GM12878 (cell line): Measurements from ENCODE around the gene HSPBP1. TPM values are rescaled to one million over a fixed set of nuclear protein-coding genes. Genes with fewer than 3 reads are reported as not detected.

Experiments
- ATAC-seq: fragments of 200-7000 bp; cut with Tn5 transposase; 3 replicates; pipeline ENCODE4 v1.9.1; 2020; ENCODE audit warnings: mild to moderate bottlenecking, moderate library complexity
- BruUV-seq: library from RNA; stranded (reverse); fragments of 400-500 nt; replicated peaks from 2 replicates; lab custom pipeline; 2021; lab: Mats Ljungman, UMichigan
- CTCF ChIA-PET: fragments of 300-600 bp; sonication (Branson Sonifier 250); formaldehyde crosslinking; extraction: SDS; loops from one replicate; lab custom pipeline; 2021; ENCODE audit warnings: inconsistent platforms; lab: Yijun Ruan, JAX
- POLR2A ChIA-PET: fragments of 350-600 bp; formaldehyde crosslinking; extraction: SDS; loops from one replicate; lab custom pipeline; 2021; ENCODE audit warnings: inconsistent platforms; lab: Charles Lee
- RAD21 ChIA-PET: fragments of 300-600 bp; sonication (Branson Sonifier 250); formaldehyde crosslinking; loops from one replicate; lab custom pipeline; 2023; ENCODE audit warnings: antibody characterized with exemption; ENCODE audit not compliant: unreplicated experiment; lab: Charles Lee
- SMC1A ChIA-PET: fragments of 300-600 bp; sonication (Branson Sonifier 250); formaldehyde crosslinking; loops from one replicate; lab custom pipeline; 2023; ENCODE audit not compliant: unreplicated experiment, uncharacterized antibody; lab: Charles Lee
- DNase-seq: peaks from one replicate; pipeline ENCODE4 v3.0.0-alpha.2; 2011; ENCODE audit warnings: low read depth, low spot score
- FAIRE-seq: peaks from 3 replicates; lab custom pipeline; 2011; peaks lifted over from hg19 to GRCh38; lab: Jason Lieb, UNC
- H2AFZ ChIP-seq: 2 replicates; pipeline ENCODE4 v1.6.0; 2011; ENCODE audit warnings: low read depth, low read length, control low read depth; ENCODE audit not compliant: control insufficient read depth
- H3K27ac ChIP-seq: 2 replicates; pipeline ENCODE4 v1.5.1; 2011; ENCODE audit warnings: control low read depth; ENCODE audit not compliant: control insufficient read depth, insufficient read depth
- H3K27me3 ChIP-seq, 2 experiments: replicated peaks in 1 of 2; 2 replicates each; pipeline versions ENCODE4 v1.6.0 to v1.6.1; 2011; ENCODE audit warnings: low read length in 1 of 2; ENCODE audit not compliant: control insufficient read depth in 2 of 2, insufficient read depth in 2 of 2
- H3K36me3 ChIP-seq, 2 experiments: 2 replicates each; pipeline ENCODE4 v1.5.1; 2011; ENCODE audit warnings: low read length in 1 of 2; ENCODE audit not compliant: control insufficient read depth in 2 of 2, insufficient read depth in 2 of 2
- H3K4me1 ChIP-seq: 2 replicates; pipeline ENCODE4 v1.6.1; 2011; ENCODE audit warnings: mild to moderate bottlenecking, low read length, moderate library complexity, mixed read lengths; ENCODE audit not compliant: control insufficient read depth, insufficient read depth
- H3K4me2 ChIP-seq: 2 replicates; pipeline ENCODE4 v1.6.0; 2011; ENCODE audit warnings: control low read depth; ENCODE audit not compliant: control insufficient read depth, insufficient read depth
- H3K4me3 ChIP-seq: fragments of 200-600 bp; sonication (generic); 2 replicates; pipeline ENCODE4 v1.5.1; 2016
- H3K79me2 ChIP-seq: 2 replicates; pipeline ENCODE4 v1.6.0; 2011; ENCODE audit warnings: low read length; ENCODE audit not compliant: control insufficient read depth, insufficient read depth
- H3K9ac ChIP-seq: 2 replicates; pipeline ENCODE4 v1.8.0; 2011; ENCODE audit warnings: low read length, control low read depth, mixed read lengths; ENCODE audit not compliant: control insufficient read depth, insufficient read depth
- H3K9me3 ChIP-seq: replicated peaks from 3 replicates; pipeline ENCODE4 v1.5.1; 2011; ENCODE audit warnings: mild to moderate bottlenecking, low read length; ENCODE audit not compliant: control insufficient read depth, insufficient read depth
- H4K20me1 ChIP-seq: 2 replicates; pipeline ENCODE4 v1.6.0; 2011; ENCODE audit not compliant: control insufficient read depth, insufficient read depth
- CBX3 ChIP-seq: fragments of 200-600 bp; sonication (generic); IDR thresholded peaks from 2 replicates; pipeline ENCODE4 v1.6.1; 2016; ENCODE audit warnings: low read depth, borderline replicate concordance
- EZH2 ChIP-seq: IDR thresholded peaks from 2 replicates; pipeline ENCODE4 v1.6.1; 2012; ENCODE audit warnings: low read depth, mild to moderate bottlenecking, control low read depth, inconsistent platforms, low read length, borderline replicate concordance; ENCODE audit not compliant: control insufficient read depth
- IKZF1 ChIP-seq: fragments of 450-650 bp; conservative IDR thresholded peaks from 2 replicates; pipeline ENCODE4 v1.6.1; 2017; ENCODE audit warnings: antibody characterized with exemption, mild to moderate bottlenecking
- MLLT1 ChIP-seq: fragments of 450-650 bp; IDR thresholded peaks from 2 replicates; pipeline ENCODE4 v1.6.1; 2016; ENCODE audit warnings: mild to moderate bottlenecking
- NR2C1 ChIP-seq: fragments of 450-650 bp; IDR thresholded peaks from 2 replicates; pipeline ENCODE4 v1.6.1; 2017; ENCODE audit warnings: antibody characterized with exemption, mild to moderate bottlenecking, moderate library complexity
- NR2C2 ChIP-seq: IDR thresholded peaks from 2 replicates; pipeline ENCODE4 v1.6.1; 2011; ENCODE audit warnings: borderline replicate concordance, low read depth; ENCODE audit not compliant: control insufficient read depth, insufficient read length
- WGBS: methylation state at CpG from one replicate; pipeline ENCODE4 v1.1.6; 2016; ENCODE audit warnings: low lambda C conversion rate; ENCODE audit not compliant: insufficient replicate concordance, insufficient coverage; ENCODE audit errors: missing lambda C conversion rate; 5-methylcytosine and 5-hydroxymethylcytosine counted together
- in situ Hi-C: fragments of 300-500 bp; cut with MboI; formaldehyde crosslinking; loops from 9 replicates; pipeline ENCODE4 v1.14.3; 2018; ENCODE audit warnings: mixed read lengths
- intact Hi-C: fragments of 100-400 bp; cut with micrococcal nuclease; formaldehyde crosslinking; loops from one replicate; pipeline ENCODE4 v1.14.2; 2022; ENCODE audit not compliant: unreplicated experiment
- polyA plus RNA-seq, 11 experiments: library from polyadenylated mRNA; depleted of rRNA in 4 of 11; unstranded in 6 of 11; stranded (reverse) in 5 of 11; fragments of >200 nt; fragmentation: Nextera tagmentation in 4 of 11; fragmentation: Illumina TruSeq in 1 of 11; extraction: Ambion mirVana in 4 of 11; extraction: Trizol in 1 of 11; gene quantifications; 1 replicate in 1 of 11; 2 replicates in 10 of 11; pipeline versions ENCODE4 v1.2.1 to v1.2.3, GENCODE V29; 2011 to 2016; ENCODE audit warnings: inconsistent platforms in 2 of 11, missing spikeins in 2 of 11, low read depth in 1 of 11
- total RNA-seq, 4 experiments: library from RNA; depleted of rRNA in 3 of 4; stranded (reverse); fragments of >200 nt in 3 of 4; fragmentation: Illumina TruSeq in 1 of 4; extraction: Trizol in 1 of 4; gene quantifications; 2 replicates each; pipeline versions ENCODE4 v1.2.1 to v1.2.3, GENCODE V29; 2013 to 2021

Gene HSPBP1
- total and polyA plus RNA-seq, 10 of the 15 experiments (the other 5 are each of a cell fraction or from before 2014, with no cell fraction given) = 0.18 to 83.3 (median 23.0) TPM

DNA sequence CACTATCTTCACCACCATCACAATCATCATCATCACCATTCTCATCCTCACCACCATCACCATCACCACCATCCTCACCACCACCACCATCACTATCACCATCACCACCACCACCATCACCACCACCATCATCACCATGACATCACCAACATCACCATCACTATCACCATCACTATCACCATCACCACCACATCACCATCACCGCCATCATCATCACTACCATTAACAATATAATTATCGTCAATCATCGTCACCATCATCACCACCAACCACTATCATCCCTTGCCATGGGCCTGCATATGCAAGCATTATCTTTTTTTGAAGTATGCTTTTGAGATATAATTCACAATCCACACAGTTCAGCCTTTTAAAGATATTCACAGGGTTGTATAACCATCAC is 13.5 kb downstream of the HSPBP1 start (continued):
- TF ChIP-seq NR2C2 (no peak), MLLT1 (no peak), NR2C1 (no peak)

DNA sequence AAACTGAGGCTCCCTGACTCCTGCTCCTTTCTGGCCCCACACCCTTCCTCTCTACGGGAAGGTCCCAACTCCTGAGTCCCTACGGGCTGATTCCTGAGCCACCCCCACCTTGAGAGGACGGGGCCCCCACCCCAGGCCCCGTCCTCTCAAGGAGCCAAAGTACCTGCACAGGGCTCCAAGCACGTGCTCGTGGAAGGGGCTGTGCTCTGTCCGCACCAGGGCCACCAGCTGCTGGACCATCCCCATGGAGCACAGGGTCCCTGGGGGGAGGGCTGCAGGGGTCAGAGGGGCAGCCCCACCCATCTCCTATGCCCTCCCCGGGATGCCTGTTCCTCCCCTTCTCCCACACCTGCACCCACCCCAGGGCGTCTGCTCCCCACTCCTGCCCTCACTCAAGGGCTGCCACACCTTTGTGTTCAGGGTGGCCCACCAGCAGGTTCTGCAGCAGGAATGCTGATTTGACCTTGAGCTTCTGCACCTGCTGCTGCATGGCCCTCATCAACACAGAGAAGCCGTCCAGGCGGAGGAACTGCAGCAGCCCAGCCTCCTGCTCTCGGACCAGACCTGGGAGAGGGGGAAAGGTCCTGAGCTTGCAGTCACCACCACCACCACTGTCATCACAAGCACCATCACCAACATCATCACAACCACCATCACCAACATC is 14.1 kb downstream of the HSPBP1 start:
- no peak for ATAC-seq
- H3K27me3 ChIP-seq = no peaks in the 10 kb centered on the region
- FAIRE-seq = no peak
- H3K4me2 ChIP-seq = no peak overlapping the region
- no peaks in the 10 kb centered on the region; a peak in 1 of 4 replicates for H3K36me3 ChIP-seq
- DNase-seq = no peak
- 91% methylated on average over 12 of the region's 12 CpGs for WGBS
- no peaks in the 10 kb centered on the region for H3K79me2 ChIP-seq
- ChIA-PET CTCF (no interaction called here), RAD21 (no interaction called here), POLR2A (no interaction called here), SMC1A (no interaction called here)
- in situ Hi-C loops (no loop called here), intact Hi-C loops (no loop called here)
- BruUV-seq = no TSS peak
- H3K9me3 ChIP-seq = no peaks in the 10 kb centered on the region; the same call in 2 of the 3 replicates
- TF ChIP-seq IKZF1 = no peak
- no peak for TF ChIP-seq EZH2
- no peak for TF ChIP-seq CBX3
- H3K9ac ChIP-seq = no peak overlapping the region
- no peaks in the 10 kb centered on the region for H3K4me1 ChIP-seq
- H4K20me1 ChIP-seq = no peaks in the 10 kb centered on the region
- H3K4me3 ChIP-seq = no peak overlapping the region
- no peak overlapping the region for H2AFZ ChIP-seq
- no peak overlapping the region for H3K27ac ChIP-seq
